Vagina (tissue), 2 donors: ENCODE results near the gene SSUH2. TPM values are rescaled to one million over a fixed set of nuclear protein-coding genes. Genes with fewer than 3 reads are reported as not detected.

Experiments
- DNase-seq, 2 donors: peaks; one replicate each; pipeline ENCODE4 v3.0.0-alpha.2; 2017; ENCODE audit errors: extremely low spot score in 2 of 2
- H3K27ac ChIP-seq: fragments of 200-600 bp; sonication (generic); one replicate; pipeline ENCODE4 v1.5.1; 2019
- H3K27me3 ChIP-seq: fragments of 200-600 bp; sonication (generic); one replicate; pipeline ENCODE4 v1.5.1; 2019
- H3K36me3 ChIP-seq, 2 donors: fragments of 200-600 bp; sonication (generic); one replicate each; pipeline ENCODE4 v1.5.1; 2017 to 2019
- H3K4me1 ChIP-seq: fragments of 200-600 bp; sonication (generic); one replicate; pipeline ENCODE4 v1.5.1; 2019
- H3K4me3 ChIP-seq, 2 donors: fragments of 200-600 bp; sonication (generic); 1 replicate in 1 of 2; 2 replicates in 1 of 2; pipeline ENCODE4 v1.5.1; 2016 to 2019
- H3K9me3 ChIP-seq: fragments of 200-600 bp; sonication (generic); one replicate; pipeline ENCODE4 v1.5.1; 2019
- POLR2A ChIP-seq, 2 donors: fragments of 450-650 bp; IDR thresholded peaks; one replicate each; pipeline ENCODE4 v1.6.1; 2017; ENCODE audit warnings: antibody characterized with exemption in 2 of 2, mild to moderate bottlenecking in 2 of 2, moderate library complexity in 2 of 2
- POLR2AphosphoS5 ChIP-seq, 2 donors: sonication (generic); formaldehyde crosslinking; IDR thresholded peaks; one replicate each; pipeline ENCODE4 v1.9.0; 2017; ENCODE audit warnings: antibody characterized with exemption in 2 of 2, mild to moderate bottlenecking in 2 of 2, low read depth in 1 of 2; ENCODE audit not compliant: insufficient read depth in 1 of 2
- intact Hi-C: fragments of 100-400 bp; cut with DNase I; formaldehyde crosslinking; loops from one replicate; pipeline ENCODE4 v1.15.1; 2023
- total RNA-seq: library from RNA; depleted of rRNA; stranded (reverse); fragments of >200 nt; gene quantifications from one replicate; pipeline ENCODE4 v1.2.3, GENCODE V29; 2016
- TF ChIP-seq, protein P1 (sequence below), 3 experiments: fragments of 450-650 bp in 2 of 3; fragments of 200-600 bp in 1 of 3; sonication (generic) in 1 of 3; IDR thresholded peaks; one replicate each; pipeline ENCODE4 v1.5.1; 2017 to 2019; ENCODE audit warnings: antibody characterized with exemption in 3 of 3, mild to moderate bottlenecking in 2 of 3, moderate library complexity in 2 of 3

The SSUH2 gene
- total RNA-seq, 1 donor from 2014 or later: not detected

- Histone ChIP-seq H3K27me3 (no peaks in the 10 kb centered on the region), H3K27ac (no peak overlapping the region), H3K36me3 (no peaks in the 10 kb centered on the region), H3K4me3 (no peak overlapping the region), H3K9me3 (no peaks in the 10 kb centered on the region), H3K4me1 (peaks cover 16% of the 10 kb centered on the region)
- intact Hi-C loops: no loop called here
- DNase-seq: peak in 1 of 2 donors; percentile 52
- TF ChIP-seq POLR2A (IDR thresholded peaks at IDR 0.05): no peak
- TF ChIP-seq POLR2AphosphoS5 (IDR thresholded peaks at IDR 0.05; ENCODE audit: insufficient read depth in 1 of 2, low read depth in 1 of 2): no peak
- TF ChIP-seq, protein P1, sequence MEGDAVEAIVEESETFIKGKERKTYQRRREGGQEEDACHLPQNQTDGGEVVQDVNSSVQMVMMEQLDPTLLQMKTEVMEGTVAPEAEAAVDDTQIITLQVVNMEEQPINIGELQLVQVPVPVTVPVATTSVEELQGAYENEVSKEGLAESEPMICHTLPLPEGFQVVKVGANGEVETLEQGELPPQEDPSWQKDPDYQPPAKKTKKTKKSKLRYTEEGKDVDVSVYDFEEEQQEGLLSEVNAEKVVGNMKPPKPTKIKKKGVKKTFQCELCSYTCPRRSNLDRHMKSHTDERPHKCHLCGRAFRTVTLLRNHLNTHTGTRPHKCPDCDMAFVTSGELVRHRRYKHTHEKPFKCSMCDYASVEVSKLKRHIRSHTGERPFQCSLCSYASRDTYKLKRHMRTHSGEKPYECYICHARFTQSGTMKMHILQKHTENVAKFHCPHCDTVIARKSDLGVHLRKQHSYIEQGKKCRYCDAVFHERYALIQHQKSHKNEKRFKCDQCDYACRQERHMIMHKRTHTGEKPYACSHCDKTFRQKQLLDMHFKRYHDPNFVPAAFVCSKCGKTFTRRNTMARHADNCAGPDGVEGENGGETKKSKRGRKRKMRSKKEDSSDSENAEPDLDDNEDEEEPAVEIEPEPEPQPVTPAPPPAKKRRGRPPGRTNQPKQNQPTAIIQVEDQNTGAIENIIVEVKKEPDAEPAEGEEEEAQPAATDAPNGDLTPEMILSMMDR (IDR thresholded peaks at IDR 0.05): no peak
Measured at GRCh38 chr3:8593021-8593827, 51.4 kb downstream of the SSUH2 start.

GRCh38 chr3:8589880-8590556 is 54.6 kb downstream of the SSUH2 start:
- intact Hi-C loops: no loop called here
- H3K27ac ChIP-seq: no peak overlapping the region
- peak in 1 of 2 donors; percentile 49 for DNase-seq
- no peaks in the 10 kb centered on the region for H3K36me3 ChIP-seq
- no peaks in the 10 kb centered on the region for H3K9me3 ChIP-seq
- H3K27me3 ChIP-seq: no peaks in the 10 kb centered on the region
- H3K4me3 ChIP-seq: no peak overlapping the region
- no peak for TF ChIP-seq POLR2A (IDR thresholded peaks at IDR 0.05)
- TF ChIP-seq, protein P1 (IDR thresholded peaks at IDR 0.05): no peak
- no peak for TF ChIP-seq POLR2AphosphoS5 (IDR thresholded peaks at IDR 0.05; ENCODE audit: insufficient read depth in 1 of 2, low read depth in 1 of 2)
- H3K4me1 ChIP-seq: peaks cover 8% of the 10 kb centered on the region

DNA sequence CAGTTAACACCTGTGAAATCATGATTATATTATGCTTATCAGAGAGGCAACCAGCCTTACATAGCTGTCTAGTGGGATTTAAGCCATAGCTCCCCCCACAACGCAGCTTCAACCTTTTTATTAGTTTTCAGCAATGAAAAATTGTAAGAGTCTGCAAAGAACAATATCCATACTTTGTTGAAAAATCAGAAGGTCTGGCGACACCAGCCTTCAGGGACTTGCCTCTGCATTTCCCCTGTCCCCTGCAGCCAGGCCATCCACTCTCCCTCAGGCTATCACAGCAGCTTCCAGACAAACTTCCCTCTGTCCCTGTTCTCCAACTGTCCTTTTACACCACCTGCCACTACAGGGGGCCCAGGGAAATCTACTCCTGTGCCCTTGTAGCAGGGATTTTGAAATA is 59.9 kb downstream of the SSUH2 start:
- DNase-seq: no peak
- Histone ChIP-seq H3K4me3 (no peak overlapping the region), H3K9me3 (no peaks in the 10 kb centered on the region), H3K36me3 (no peaks in the 10 kb centered on the region), H3K4me1 (peaks cover 1% of the 10 kb centered on the region), H3K27me3 (no peaks in the 10 kb centered on the region), H3K27ac (no peak overlapping the region)
- intact Hi-C loops: no loop called here
- TF ChIP-seq, protein P1 (IDR thresholded peaks at IDR 0.05): no peak

- no peaks in the 10 kb centered on the region for H3K36me3 ChIP-seq
- no peak for DNase-seq
- H3K27me3 ChIP-seq: no peaks in the 10 kb centered on the region
- no peaks in the 10 kb centered on the region for H3K4me1 ChIP-seq
- intact Hi-C loops: no loop called here
- no peaks in the 10 kb centered on the region for H3K9me3 ChIP-seq
- no peak overlapping the region for H3K4me3 ChIP-seq
- H3K27ac ChIP-seq: no peak overlapping the region
- TF ChIP-seq POLR2A (IDR thresholded peaks at IDR 0.05) (no peak), POLR2AphosphoS5 (IDR thresholded peaks at IDR 0.05; ENCODE audit: insufficient read depth in 1 of 2, low read depth in 1 of 2) (no peak)
- TF ChIP-seq, protein P1 (IDR thresholded peaks at IDR 0.05): no peak
Measured at GRCh38 chr3:8581806-8582445, 62.7 kb downstream of the SSUH2 start.
